Effector CD8-positive, alpha-beta T cell (primary cell): ENCODE measurements around the gene PDZD7.

ENCODE experiments used
- DNase-seq: peaks from one replicate; lab custom pipeline; 2025; lab: John Stamatoyannopoulos, UW

PDZD7 gene

GRCh38 chr10:101001659-101002035, 29.3 kb downstream of the PDZD7 start:
- DNase-seq = no peak

- no peak for DNase-seq
Observed at GRCh38 chr10:101000915-101001658, 29.8 kb downstream of the PDZD7 start.

- DNase-seq = no peak
Observed at GRCh38 chr10:101000127-101000914, 30.6 kb downstream of the PDZD7 start.

- DNase-seq = no peak
Observed at GRCh38 chr10:100999742-101000126, 31.2 kb downstream of the PDZD7 start, which contains the start of gene LZTS2. LZTS2 (plus strand) TSS chr10:100999808; CDS start chr10:101002539, 2,731 bp downstream.

DNA sequence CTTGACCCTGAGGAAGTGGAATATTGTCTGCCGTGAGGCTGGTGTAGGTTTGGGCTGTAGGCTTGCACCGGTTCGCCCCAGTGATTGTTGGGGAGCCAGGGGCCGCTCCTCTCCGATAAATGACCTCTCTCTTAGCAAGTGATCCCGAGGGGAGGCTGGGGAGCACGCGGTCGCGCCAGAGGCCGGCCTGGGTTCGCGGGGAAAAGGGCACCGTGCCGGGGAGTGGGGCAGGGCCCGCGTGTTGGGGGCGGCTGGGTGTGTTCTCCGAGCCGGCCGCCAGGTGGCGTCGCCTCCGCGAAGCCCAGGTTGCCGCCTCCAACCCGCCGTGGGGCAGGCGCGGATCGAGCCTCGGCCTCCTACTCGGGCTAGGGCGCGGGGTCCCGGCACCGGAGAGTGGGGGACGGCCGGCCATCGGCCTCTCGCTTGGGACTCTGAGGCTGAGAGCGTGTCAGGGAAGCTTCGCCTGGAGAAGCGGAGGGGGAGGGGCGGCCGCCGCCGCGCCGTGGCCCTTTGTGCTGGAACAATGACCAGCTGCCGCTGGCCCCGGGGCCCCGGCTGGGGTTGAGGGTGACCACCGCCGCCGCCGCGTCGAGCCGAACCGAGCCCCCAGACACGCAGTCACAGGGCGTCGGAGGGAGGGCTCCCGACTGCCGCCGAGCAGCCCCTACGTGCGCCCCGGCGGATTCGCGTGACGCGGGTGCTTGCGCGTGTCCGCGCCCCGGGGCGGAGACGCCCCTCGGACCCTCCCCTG, 31.8 kb downstream of the PDZD7 start:
- DNase-seq = peak; percentile 60

GRCh38 chr10:100998183-100998990, 32.5 kb downstream of the PDZD7 start:
- DNase-seq = peak; percentile 58

DNA sequence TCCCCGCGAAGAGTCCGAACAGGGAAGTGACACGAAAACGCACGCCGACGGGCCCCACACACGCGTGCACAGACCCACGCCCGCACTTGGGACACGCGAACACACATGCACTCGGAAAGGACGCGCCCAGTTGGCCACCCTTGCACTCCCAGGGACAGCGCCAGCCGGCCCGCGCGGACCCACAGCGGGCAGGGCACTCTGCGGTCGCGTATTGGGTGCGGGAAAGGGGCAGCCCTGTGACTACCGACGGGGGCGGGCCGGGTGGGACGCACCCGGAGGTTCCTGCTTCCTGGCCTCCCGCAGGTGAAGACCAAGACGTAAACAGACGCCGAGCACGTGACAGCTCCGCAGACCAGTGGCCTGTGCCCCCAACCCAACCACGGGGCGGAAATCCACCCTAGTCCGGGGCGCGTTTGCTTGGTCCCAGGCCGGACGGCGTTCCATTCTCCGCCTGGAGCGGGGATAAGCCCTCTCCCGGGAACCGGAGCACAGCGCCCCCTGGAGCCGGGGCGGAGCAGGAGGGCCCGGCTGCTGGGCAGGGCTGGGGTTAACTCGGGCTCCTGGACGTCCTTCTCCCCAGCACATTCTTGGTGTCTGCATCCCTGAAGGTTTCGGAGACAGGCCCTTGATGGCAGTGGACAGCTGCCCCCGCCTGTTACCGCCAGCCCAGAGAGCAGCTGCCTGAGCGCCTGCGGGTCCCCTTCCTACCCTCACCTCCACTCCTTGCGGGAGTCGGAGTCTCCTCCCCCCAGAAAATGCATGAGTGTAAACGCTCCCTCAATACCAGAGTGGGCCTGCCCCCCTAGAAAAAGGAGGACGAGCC, 33.4 kb downstream of the PDZD7 start:
- peak; percentile 61 for DNase-seq

GRCh38 chr10:100996678-100997359, 34.1 kb downstream of the PDZD7 start:
- peak; percentile 33 for DNase-seq

DNA sequence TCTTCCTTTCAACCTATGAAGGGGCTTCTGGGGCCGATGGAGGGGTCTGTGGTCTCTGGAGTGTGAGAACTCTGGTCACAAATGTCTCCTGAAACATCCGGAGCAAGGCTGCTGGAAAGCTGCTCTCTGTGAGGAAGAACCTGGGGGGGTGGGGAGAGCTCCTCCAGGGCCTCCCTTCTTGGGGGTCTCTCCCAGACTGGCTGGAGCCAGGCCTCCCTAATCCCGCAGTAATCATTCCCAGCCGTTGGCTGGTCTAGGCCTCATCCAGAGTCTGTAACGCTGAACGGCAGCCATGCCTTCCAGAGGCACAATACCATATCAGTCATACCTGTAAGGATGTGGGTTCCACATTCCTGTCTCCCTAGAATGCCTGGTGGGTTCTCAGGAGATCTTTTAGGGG, 35.7 kb downstream of the PDZD7 start:
- no peak for DNase-seq

- DNase-seq = no peak
Observed at GRCh38 chr10:100993986-100994708, 36.8 kb downstream of the PDZD7 start.

DNA sequence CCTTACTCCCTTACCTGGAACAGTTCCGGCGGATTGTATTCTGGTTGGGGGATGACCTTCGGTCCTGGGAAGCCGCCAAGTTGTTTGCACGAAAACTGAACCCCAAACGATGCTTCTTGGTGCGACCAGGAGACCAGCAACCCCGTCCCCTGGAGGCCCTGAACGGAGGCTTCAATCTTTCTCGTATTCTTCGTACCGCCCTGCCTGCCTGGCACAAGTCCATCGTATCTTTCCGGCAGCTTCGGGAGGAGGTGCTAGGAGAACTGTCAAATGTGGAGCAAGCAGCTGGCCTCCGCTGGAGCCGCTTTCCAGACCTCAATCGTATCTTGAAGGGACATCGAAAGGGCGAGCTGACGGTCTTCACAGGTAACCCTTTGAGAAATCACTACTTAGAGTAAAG, 41.8 kb downstream of the PDZD7 start:
- no peak for DNase-seq

DNA sequence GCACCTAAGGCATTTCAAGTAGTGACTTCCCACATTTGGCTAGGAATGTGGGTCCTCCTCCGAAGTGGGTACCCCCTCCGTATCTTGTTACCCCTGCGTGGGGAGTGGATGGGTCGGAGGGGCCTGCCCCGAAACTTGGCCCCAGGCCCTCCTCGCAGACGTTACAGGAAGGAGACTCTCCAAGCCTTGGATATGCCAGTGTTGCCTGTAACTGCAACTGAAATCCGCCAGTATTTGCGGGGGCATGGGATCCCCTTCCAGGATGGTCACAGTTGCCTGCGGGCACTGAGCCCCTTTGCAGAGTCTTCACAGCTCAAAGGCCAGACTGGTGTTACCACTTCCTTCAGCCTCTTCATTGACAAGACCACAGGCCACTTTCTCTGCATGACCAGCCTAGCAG, 42.8 kb downstream of the PDZD7 start:
- DNase-seq = no peak

GRCh38 chr10:100987685-100988049, 43.3 kb downstream of the PDZD7 start:
- no peak for DNase-seq

GRCh38 chr10:100986952-100987684, 43.8 kb downstream of the PDZD7 start, which contains the start of the genes MRPL43 and TWNK:
MRPL43 (minus strand) TSS chr10:100987497; CDS start chr10:100987443, 54 bp downstream.
TWNK (plus strand) TSS chr10:100987543; CDS start chr10:100988211, 668 bp downstream.
- peak; percentile 74 for DNase-seq

GRCh38 chr10:100986623-100986951, 44.3 kb downstream of the PDZD7 start:
- no peak for DNase-seq

GRCh38 chr10:100985336-100985735, 45.6 kb downstream of the PDZD7 start:
- DNase-seq = no peak

DNA sequence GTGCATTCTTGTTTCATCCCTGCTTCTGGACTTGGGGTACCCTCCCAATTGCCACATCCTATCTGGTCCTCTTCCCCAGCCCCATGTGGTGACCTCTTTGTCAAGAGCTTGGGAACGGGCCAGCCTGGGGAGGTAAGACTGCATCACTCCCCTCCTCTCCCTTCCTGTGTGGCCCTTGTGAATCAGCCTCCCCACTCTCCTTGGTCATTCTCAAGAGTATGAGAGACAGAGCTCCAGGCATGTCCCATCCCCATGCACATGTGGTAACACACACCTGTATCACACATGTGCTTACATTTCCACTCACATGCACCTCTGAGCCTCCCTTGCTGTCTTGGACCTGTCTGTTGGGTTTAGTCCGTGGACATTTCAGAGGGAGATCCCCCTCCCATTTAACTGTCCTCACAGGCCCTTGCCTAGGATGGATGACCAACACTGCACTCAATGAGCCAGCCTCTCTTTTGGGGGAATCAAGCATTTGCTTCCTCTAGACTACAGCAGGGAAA, 46.2 kb downstream of the PDZD7 start:
- DNase-seq = no peak

GRCh38 chr10:100983868-100984671, 46.9 kb downstream of the PDZD7 start:
- no peak for DNase-seq
